Myocyte (in vitro differentiated cells): ENCODE measurements around the gene CD151. TPM values are rescaled to one million over a fixed set of nuclear protein-coding genes. Genes with fewer than 3 reads are reported as not detected.

Source experiments
- DNase-seq: peaks from one replicate; pipeline ENCODE4 v3.0.0-alpha.2; 2012; ENCODE audit warnings: low read depth
- total RNA-seq: library from RNA; depleted of rRNA; stranded (reverse); fragments of >200 nt; gene quantifications from 2 replicates; pipeline ENCODE4 v1.2.3, GENCODE V29; 2014

Gene CD151
- total RNA-seq, 1 donor from 2014 or later = 900 TPM

DNA sequence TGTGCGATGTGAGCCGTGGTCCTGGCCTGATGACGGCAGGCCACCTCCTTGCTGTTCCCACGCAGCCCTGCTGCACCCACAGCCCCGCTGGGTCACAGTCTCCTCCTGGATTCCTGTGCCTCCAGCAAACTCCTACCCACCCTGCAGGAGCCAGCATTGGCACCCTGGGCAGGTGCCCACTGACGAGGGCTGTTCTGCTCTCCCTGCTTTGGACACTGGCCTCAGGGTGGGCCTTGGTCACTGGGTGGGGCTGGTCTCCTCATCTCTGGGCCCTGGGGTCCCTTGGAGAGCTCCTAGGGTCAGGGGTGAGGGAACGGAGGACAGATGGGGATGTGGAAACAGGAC is 22.6 kb downstream of the CD151 start:
- DNase-seq = no peak

DNA sequence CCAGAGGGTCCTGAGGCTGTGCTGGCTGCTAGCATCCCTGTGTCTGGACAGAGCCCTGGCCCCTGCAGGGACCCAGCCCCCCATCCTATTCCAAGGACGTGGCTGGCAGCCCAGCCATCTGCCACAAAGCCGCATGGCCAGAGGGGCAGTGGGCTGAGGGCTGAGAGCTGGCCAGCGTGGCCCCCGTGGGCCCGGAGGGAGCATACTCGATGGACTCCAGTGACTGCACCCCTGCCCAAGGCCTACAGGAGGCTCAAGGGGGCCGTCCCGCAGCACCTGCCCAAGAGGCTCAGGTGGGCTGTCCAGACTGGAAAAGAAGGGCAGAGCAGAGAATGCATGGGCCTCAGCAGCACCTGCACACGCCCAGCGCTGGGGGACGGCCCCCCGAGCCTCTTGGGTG is 23.0 kb downstream of the CD151 start:
- DNase-seq = no peak

DNA sequence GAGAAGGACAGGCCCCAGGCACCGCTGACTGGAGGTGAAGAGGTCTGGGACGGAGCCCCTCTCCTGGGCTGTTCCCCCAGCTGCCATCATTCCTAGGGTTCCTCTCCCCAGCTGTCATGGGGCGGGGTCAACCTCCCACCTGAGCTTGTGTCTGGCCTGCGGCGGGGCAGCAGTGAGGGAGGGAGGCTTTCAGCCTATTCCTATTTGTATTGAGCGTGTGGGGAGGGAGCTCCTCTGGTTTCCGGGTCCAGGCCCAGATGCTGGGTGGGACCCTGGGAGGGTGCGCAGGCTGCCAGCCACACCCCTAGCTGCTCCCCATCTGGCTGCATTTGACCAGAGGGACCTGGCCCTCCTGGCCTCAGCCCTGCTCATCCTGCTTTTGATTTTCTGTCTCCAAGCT is 23.6 kb downstream of the CD151 start:
- DNase-seq = no peak

DNA sequence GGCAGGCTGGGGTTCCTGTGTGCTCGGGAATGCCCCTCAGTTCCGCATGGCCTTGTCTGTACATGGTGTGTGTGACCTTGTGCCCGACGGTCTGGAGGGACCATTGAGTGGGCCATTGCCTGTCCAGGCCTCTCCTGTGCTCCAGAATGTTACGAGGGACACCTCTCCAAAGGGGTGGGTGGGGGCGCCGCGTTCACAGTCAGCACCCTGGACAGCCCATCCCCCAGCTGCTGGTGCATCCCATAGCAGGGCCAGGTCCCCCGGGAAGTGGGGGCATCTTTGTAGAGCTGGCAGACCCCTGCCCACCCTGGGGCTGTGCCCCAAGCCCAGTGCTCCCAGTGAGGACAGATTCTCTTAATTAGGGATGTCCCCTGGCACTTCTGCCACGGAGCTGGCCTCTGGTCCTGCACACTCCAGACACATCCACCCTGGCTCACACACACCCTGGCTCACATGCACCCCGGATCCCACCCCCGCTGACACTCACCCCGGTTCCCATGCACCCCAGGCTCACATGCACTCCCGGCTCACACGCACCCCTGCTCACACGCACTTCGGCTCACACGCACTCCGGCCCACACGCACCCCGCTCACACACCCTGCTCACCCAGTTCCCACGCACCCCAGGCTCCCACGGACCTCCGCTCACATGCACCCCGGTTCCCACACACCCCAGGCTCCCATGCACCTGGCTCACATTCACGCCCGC is 25.5 kb downstream of the CD151 start:
- DNase-seq = no peak

DNA sequence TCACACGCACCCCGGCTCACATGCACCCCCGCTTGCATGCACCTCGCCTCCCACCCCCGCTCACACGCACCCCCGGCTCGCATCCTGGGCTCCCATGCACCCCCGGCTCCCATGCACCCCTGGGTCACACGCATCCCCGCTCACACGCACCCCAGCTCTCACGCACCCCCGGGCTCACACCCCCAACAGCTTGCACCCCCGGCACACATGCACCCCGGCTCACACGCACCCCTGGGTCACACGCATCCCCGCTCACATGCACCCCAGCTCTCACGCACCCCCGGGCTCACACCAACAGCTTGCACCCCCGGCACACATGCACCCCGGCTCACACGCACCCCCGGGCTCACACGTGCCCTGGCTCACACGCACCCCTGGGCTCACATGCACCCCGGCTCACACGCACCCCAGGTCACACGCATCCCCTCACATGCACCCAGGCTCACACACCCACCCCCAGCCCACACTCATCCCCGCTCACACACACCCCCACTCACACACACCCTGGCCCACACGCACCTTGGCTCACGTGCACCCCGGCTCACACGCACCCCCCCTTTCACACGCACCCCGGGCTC is 26.1 kb downstream of the CD151 start:
- no peak for DNase-seq

- peak; percentile 64 for DNase-seq
These were observed 26.8 kb downstream of the CD151 start for GRCh38 chr11:859394-860131.

- DNase-seq = no peak
These were observed 27.7 kb downstream of the CD151 start for GRCh38 chr11:860234-861104.

DNA sequence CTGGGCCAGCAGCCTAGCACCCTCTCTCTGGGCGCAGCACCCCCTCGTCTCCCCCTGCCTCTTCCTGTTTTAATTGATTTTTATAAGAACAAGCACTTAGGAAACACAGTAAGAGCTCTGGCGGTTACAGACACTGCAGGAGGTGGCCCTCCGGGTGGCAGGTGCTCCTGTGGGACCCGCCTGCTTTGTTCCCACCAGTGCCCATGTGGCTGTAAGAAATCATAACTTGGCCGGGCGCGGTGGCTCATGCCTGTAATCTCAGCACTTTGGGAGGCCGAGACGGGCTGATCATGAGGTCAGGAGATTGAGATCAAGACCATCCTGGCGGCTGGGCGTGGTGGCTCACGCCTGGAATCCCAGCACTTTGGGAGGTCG is 28.3 kb downstream of the CD151 start:
- DNase-seq = no peak

DNA sequence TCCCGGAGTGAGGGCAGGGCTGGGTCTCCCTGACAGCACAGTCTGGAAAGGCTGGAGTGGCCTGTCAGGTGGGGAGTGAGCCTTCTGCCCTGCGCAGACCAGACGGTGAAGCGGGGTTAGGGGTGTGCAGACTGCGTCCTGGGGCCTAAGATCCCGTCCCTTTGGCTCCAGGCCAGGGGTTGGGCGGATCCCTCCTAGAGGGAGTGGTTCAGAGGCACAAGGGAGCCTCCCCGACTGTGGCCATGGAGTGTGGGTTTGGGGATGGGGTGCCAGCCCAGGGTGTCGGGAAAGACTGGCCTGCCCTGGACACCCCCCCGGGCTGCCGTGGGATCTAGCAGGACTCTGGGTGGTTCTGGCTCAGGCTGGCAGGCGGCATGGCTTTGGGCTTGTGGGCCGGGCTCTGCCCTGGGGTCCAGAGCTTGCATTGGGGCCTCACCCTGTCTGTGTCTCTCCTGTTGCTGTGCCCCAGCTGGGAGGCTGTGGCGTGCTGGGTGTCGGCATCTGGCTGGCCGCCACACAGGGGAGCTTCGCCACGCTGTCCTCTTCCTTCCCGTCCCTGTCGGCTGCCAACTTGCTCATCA is 29.4 kb downstream of the CD151 start:
- peak; percentile 45 for DNase-seq

- DNase-seq = no peak
These were observed 29.9 kb downstream of the CD151 start for GRCh38 chr11:862696-863022.

- DNase-seq = no peak
These were observed 30.5 kb downstream of the CD151 start for GRCh38 chr11:863023-863909.

- no peak for DNase-seq
These were observed 31.4 kb downstream of the CD151 start for GRCh38 chr11:863910-864827.

GRCh38 chr11:864898-865297 is 32.1 kb downstream of the CD151 start:
- DNase-seq = no peak

DNA sequence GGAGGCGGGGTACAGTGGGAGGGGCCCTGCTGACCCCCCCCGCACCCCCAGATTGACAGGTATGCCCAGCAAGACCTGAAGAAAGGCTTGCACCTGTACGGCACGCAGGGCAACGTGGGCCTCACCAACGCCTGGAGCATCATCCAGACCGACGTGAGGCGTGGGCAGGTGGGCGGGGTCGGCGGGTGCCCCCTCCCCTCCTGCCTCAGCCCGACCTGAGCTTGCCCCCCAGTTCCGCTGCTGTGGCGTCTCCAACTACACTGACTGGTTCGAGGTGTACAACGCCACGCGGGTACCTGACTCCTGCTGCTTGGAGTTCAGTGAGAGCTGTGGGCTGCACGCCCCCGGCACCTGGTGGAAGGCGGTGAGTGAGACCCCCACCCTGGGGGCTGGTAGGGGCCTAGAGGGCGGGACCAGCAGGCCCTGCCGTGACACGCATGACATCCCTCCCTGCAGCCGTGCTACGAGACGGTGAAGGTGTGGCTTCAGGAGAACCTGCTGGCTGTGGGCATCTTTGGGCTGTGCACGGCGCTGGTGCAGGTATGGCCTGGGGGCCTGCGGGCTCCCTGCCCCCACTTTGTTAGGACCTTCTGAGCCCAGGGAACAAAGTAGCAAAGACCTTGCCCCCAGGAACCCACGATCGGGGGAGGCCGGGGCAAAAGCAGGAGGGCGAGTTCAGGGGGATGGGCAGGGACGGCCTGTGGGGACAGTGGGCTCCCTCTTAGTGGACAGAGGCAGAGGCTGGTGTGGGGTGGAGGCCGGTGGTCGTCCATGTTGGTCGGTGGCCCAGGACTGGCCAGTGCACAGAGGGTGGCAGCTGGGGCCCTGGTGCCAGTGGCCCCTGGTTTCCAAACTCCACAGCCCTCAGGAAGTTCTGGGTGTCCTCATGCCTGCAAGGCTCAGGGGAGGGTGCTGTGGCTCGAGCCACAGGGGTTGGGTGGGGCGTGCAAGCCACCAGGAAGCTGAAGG is 33.0 kb downstream of the CD151 start:
- no peak for DNase-seq

DNA sequence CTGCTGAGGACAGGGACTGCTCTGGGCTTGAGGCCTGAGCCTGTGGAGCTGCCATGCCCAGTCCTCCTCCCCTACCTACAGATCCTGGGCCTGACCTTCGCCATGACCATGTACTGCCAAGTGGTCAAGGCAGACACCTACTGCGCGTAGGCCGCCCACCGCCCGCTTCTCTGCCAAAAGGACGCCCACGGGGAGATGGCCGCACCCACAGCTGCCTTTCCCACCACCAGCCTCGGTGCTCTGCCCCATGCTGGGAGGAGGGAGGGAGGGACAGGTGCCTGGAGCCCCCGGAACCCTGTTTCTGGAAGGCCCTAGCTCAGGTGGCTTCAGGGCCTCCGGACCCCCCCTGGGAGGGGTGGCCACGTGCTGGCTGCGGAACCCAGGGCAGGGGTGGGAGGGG is 33.7 kb downstream of the CD151 start:
- DNase-seq = no peak

- DNase-seq = no peak
These were observed 35.2 kb downstream of the CD151 start for GRCh38 chr11:867856-868358.

- no peak for DNase-seq
These were observed 35.6 kb downstream of the CD151 start for GRCh38 chr11:868394-868793.

DNA sequence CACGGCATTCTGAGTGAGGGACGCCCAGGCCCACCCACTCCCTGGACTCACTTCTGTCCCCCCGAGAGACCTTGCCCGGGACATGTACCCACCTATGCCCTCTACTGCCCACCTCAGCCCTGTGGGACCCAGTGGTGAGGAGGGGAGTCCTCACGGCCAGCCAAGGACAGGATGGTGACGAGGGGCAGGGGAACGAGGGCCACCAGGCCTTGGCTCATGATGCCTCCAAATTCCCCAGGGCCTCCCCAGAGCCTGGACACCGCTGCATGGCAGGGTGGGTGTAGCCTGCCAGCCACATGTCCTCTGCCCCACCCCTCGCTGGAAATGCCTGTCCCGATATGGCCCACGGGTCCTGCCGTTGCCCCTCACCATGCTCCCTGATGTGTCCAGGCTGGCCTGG is 36.0 kb downstream of the CD151 start:
- no peak for DNase-seq
